ENCODE measurements around the gene CHTF8.

DNA sequence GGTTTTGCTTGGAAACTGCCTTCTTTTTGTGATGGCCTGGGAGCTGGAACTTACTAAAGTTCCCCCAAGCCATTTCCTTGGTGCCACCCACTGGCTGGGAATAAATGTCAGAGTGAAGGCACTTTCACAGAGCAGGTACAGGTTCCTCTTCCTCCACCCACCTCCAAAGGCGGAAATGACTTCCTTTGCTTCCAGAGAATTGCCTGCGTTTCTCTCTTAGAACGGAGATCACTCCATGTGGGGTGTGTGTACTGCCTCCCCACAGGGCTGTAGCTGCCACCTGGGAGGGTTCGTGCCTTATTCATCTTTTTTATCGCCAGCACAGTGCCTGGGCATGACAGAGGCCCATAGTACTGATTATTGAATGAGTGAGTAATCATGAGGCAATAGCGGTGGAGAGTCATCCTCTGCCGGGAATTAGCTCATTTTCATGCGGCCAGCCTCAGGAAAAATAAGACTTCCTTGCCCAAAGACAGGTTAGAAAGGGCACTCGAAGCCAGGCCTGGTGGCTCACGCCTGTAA lies 59.1 kb downstream of the CHTF8 start:
- no peak for TF ChIP-seq EZH2 (IDR thresholded peaks at IDR 0.05; ENCODE audit: insufficient read depth, poor library complexity, severe bottlenecking)
- no peak for TF ChIP-seq EZH2phosphoT487 (IDR thresholded peaks at IDR 0.05; ENCODE audit: insufficient read depth, low read depth)
